Vagina (tissue), 2 donors: ENCODE results near the gene PPP6R2. TPM values are rescaled to one million over a fixed set of nuclear protein-coding genes. Genes with fewer than 3 reads are reported as not detected.
"Not testable (repeated sequence)": the region's sequence is repeated elsewhere in the genome, so short reads cannot be mapped to it uniquely, and the experiment has no call there.

Source experiments
- DNase-seq, 2 donors: peaks; one replicate each; pipeline ENCODE4 v3.0.0-alpha.2; 2017; ENCODE audit errors: extremely low spot score in 2 of 2
- H3K27ac ChIP-seq: fragments of 200-600 bp; sonication (generic); one replicate; pipeline ENCODE4 v1.5.1; 2019
- H3K27me3 ChIP-seq: fragments of 200-600 bp; sonication (generic); one replicate; pipeline ENCODE4 v1.5.1; 2019
- H3K36me3 ChIP-seq, 2 donors: fragments of 200-600 bp; sonication (generic); one replicate each; pipeline ENCODE4 v1.5.1; 2017 to 2019
- H3K4me1 ChIP-seq: fragments of 200-600 bp; sonication (generic); one replicate; pipeline ENCODE4 v1.5.1; 2019
- H3K4me3 ChIP-seq, 2 donors: fragments of 200-600 bp; sonication (generic); 1 replicate in 1 of 2; 2 replicates in 1 of 2; pipeline ENCODE4 v1.5.1; 2016 to 2019
- H3K9me3 ChIP-seq: fragments of 200-600 bp; sonication (generic); one replicate; pipeline ENCODE4 v1.5.1; 2019
- POLR2A ChIP-seq, 2 donors: fragments of 450-650 bp; IDR thresholded peaks; one replicate each; pipeline ENCODE4 v1.6.1; 2017; ENCODE audit warnings: antibody characterized with exemption in 2 of 2, mild to moderate bottlenecking in 2 of 2, moderate library complexity in 2 of 2
- POLR2AphosphoS5 ChIP-seq, 2 donors: sonication (generic); formaldehyde crosslinking; IDR thresholded peaks; one replicate each; pipeline ENCODE4 v1.9.0; 2017; ENCODE audit warnings: antibody characterized with exemption in 2 of 2, mild to moderate bottlenecking in 2 of 2, low read depth in 1 of 2; ENCODE audit not compliant: insufficient read depth in 1 of 2
- intact Hi-C: fragments of 100-400 bp; cut with DNase I; formaldehyde crosslinking; loops from one replicate; pipeline ENCODE4 v1.15.1; 2023
- total RNA-seq: library from RNA; depleted of rRNA; stranded (reverse); fragments of >200 nt; gene quantifications from one replicate; pipeline ENCODE4 v1.2.3, GENCODE V29; 2016
- TF ChIP-seq, protein P1 (sequence below), 3 experiments: fragments of 450-650 bp in 2 of 3; fragments of 200-600 bp in 1 of 3; sonication (generic) in 1 of 3; IDR thresholded peaks; one replicate each; pipeline ENCODE4 v1.5.1; 2017 to 2019; ENCODE audit warnings: antibody characterized with exemption in 3 of 3, mild to moderate bottlenecking in 2 of 3, moderate library complexity in 2 of 3

Gene PPP6R2
- total RNA-seq, 1 donor from 2014 or later = 49.1 TPM

DNA sequence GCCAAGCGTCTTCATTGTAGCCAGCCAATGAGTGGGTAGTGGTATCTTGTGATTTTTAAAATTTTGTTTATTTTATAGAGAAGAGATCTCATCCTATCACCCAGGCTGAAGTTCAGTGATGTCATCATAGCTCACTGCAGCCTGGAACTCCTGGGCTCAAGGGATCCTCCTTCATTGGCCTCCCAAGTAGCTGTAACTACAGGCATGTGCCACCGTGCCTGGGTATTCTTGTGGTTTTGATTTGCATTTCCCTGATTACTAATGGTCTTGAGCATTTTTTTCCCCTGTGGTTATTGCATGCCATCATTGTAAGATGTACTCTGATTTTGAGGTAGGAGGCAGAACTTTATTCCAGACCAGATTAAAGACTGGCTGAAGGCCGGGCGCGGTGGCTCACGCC, 13.9 kb upstream of the PPP6R2 start:
- Histone ChIP-seq H3K4me1 (peaks cover 17% of the 10 kb centered on the region), H3K4me3 (no peak overlapping the region), H3K27ac (no peak overlapping the region), H3K27me3 (no peaks in the 10 kb centered on the region), H3K36me3 (no peaks in the 10 kb centered on the region), H3K9me3 (no peaks in the 10 kb centered on the region)
- no peak for DNase-seq
- intact Hi-C loops = loop anchor here (5.0 kb wide), 2 partner anchors 57 to 77 kb away; partner anchors contain the start of genes HDAC10 and MAPK11
- TF ChIP-seq, protein P1, sequence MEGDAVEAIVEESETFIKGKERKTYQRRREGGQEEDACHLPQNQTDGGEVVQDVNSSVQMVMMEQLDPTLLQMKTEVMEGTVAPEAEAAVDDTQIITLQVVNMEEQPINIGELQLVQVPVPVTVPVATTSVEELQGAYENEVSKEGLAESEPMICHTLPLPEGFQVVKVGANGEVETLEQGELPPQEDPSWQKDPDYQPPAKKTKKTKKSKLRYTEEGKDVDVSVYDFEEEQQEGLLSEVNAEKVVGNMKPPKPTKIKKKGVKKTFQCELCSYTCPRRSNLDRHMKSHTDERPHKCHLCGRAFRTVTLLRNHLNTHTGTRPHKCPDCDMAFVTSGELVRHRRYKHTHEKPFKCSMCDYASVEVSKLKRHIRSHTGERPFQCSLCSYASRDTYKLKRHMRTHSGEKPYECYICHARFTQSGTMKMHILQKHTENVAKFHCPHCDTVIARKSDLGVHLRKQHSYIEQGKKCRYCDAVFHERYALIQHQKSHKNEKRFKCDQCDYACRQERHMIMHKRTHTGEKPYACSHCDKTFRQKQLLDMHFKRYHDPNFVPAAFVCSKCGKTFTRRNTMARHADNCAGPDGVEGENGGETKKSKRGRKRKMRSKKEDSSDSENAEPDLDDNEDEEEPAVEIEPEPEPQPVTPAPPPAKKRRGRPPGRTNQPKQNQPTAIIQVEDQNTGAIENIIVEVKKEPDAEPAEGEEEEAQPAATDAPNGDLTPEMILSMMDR (IDR thresholded peaks at IDR 0.05) = no peak
- TF ChIP-seq POLR2AphosphoS5 (IDR thresholded peaks at IDR 0.05; ENCODE audit: insufficient read depth in 1 of 2, low read depth in 1 of 2) = no peak
- TF ChIP-seq POLR2A (IDR thresholded peaks at IDR 0.05) = no peak

DNA sequence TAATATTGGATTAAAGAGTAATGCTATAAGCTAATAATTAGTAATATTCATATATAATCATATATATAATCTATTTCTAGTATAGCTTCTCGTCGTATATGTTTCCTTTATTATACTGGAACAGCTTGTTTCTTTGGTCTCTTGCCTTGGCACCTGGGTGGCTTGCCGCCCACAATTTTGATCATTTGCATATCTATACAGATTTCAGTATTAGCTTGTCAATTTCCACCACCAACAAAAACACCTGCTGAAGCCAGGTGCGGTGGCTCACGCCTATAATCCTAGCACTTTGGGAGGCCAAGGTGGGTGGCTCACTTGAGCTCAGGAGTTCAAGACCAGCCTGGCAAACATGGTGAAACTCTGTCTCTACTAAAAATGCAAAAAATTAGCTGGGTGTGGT, 8.7 kb upstream of the PPP6R2 start:
- H3K27me3 ChIP-seq, H3K9me3 ChIP-seq, H3K4me3 ChIP-seq, intact Hi-C loops, H3K36me3 ChIP-seq, DNase-seq, H3K27ac ChIP-seq, H3K4me1 ChIP-seq: not testable (repeated sequence)

DNA sequence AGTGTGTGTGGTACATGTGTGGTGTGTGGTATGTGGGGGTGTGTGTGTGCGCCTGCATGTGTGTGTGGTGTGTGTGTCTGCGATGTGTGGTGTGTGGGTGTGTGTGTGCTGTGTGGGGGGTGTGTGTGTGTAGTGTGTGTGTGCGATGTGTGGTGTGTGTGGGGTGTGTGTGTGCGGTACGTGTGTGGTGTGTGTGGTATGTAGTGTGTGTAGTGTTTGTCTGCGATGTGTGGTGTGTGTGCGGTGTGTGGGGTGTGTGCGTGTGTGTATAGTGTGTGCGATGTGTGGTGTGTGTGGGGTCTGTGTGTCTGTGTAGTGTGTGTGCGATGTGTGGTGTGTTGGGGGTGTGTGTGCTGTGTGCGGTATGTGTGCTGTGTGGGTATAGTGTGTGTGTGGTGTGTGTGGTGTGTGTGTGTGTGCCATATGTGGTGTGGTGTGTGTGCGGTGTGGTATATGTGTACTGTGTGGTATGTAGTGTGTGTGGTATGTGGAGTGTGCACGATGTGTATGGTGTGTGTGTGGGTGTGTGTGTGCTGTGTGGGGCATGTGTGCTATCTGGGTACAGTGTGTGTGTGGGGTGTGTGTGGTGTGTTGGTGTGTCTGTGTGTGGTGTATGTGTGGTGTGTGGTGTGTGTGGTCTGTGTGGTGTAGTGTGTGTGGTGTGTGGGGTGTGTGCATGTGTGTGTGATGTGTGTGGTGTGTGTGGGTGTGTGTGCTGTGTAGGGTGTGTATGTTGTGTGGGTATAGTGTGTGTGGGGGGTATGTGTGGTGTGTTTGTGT, 5.7 kb upstream of the PPP6R2 start:
- H3K27me3 ChIP-seq = no peaks in the 10 kb centered on the region
- TF ChIP-seq POLR2A (IDR thresholded peaks at IDR 0.05) (no peak), POLR2AphosphoS5 (IDR thresholded peaks at IDR 0.05; ENCODE audit: insufficient read depth in 1 of 2, low read depth in 1 of 2) (no peak)
- TF ChIP-seq, protein P1 (IDR thresholded peaks at IDR 0.05) = no peak
- no peak overlapping the region for H3K4me3 ChIP-seq
- peaks cover 7% of the 10 kb centered on the region for H3K4me1 ChIP-seq
- intact Hi-C loops = no loop called here
- H3K36me3 ChIP-seq = no peaks in the 10 kb centered on the region
- H3K9me3 ChIP-seq = no peaks in the 10 kb centered on the region
- DNase-seq = no peak
- no peak overlapping the region for H3K27ac ChIP-seq

DNA sequence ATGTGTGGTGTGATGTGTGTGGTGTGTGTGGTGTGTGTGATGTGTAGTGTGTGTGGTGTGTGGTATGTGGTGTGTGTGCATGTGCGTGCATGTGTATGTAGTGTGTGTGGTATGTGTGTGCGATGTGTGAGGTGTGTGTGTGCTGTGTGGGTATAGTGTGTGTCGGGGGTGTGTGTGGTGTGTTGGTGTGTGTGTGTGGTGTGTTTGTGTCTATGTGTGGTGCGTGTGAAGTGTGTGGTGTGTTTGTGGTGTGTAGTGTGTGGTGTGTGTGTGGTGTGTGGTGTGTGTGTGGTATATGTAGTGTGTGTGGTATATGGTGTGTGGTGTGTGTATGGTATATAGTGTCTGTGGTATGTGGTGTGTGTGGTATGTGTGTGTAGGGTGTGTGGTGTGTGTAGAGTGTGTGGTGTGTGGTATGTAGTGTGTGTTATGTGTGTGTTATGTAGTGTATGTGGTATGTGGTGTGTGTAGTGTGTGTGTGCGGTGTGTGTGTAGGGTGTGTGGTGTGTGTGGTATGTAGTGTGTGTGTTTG, 5.0 kb upstream of the PPP6R2 start:
- TF ChIP-seq, protein P1 (IDR thresholded peaks at IDR 0.05) = no peak
- TF ChIP-seq POLR2AphosphoS5 (IDR thresholded peaks at IDR 0.05; ENCODE audit: insufficient read depth in 1 of 2, low read depth in 1 of 2) = no peak
- no peak for TF ChIP-seq POLR2A (IDR thresholded peaks at IDR 0.05)
- H3K4me1 ChIP-seq = peaks cover 12% of the 10 kb centered on the region
- intact Hi-C loops = no loop called here
- no peak for DNase-seq
- no peaks in the 10 kb centered on the region for H3K27me3 ChIP-seq
- H3K4me3 ChIP-seq = no peak overlapping the region
- H3K9me3 ChIP-seq = no peaks in the 10 kb centered on the region
- H3K36me3 ChIP-seq = no peaks in the 10 kb centered on the region
- H3K27ac ChIP-seq = no peak overlapping the region

DNA sequence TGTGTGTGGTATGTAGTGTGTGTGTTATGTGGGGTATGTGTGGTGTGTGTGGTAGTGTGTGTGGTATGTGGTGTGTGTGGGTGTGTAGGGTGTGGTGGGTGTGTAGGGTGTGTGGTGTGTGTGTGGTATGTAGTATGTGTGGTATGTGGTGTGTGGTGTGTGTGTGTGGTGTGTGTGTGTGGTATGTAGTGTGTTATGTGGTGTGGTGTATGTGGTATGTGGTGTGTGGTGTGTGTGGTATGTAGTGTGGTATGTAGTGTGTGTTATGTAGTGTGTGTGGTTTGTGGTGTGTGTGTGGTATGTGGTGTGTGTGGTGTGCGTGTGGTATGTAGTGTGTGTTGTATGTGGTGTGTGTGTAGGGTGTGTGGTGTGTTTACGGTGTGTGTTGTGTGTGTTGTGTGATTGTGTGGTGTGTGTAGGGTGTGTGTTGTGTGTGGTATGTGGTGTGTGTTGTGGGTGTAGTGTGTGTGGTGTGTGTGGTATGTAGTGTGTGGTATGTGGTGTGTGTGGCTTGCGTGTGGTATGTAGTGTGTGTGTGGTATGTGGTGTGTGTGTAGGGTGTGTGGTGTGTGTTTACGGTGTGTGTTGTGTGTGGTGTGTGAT, 4.2 kb upstream of the PPP6R2 start:
- Histone ChIP-seq H3K9me3 (no peaks in the 10 kb centered on the region), H3K27me3 (no peaks in the 10 kb centered on the region), H3K36me3 (no peaks in the 10 kb centered on the region), H3K4me3 (no peak overlapping the region), H3K4me1 (peaks cover 12% of the 10 kb centered on the region), H3K27ac (no peak overlapping the region)
- intact Hi-C loops = no loop called here
- TF ChIP-seq POLR2AphosphoS5 (IDR thresholded peaks at IDR 0.05; ENCODE audit: insufficient read depth in 1 of 2, low read depth in 1 of 2) (no peak), POLR2A (IDR thresholded peaks at IDR 0.05) (no peak)
- TF ChIP-seq, protein P1 (IDR thresholded peaks at IDR 0.05) = no peak
- DNase-seq = no peak
